Left lung (tissue), 10 donors: ENCODE results near the gene PRR33. TPM values are rescaled to one million over a fixed set of nuclear protein-coding genes. Genes with fewer than 3 reads are reported as not detected.
A peak's percentile ranks its signal among the peaks of the same experiment; 100 is the strongest.

Experiments used
- ATAC-seq: fragments of 200-7000 bp; cut with Tn5 transposase; one replicate; pipeline ENCODE4 v1.9.1; 2020; ENCODE audit warnings: moderate library complexity
- DNase-seq, 4 donors: peaks; one replicate each; pipeline ENCODE4 v3.0.0-alpha.2; 2013 to 2020
- H3K27ac ChIP-seq, 2 donors: fragments of 200-600 bp; sonication (generic) in 1 of 2; one replicate each; pipeline versions ENCODE4 v1.5.0 to v1.8.0; 2020 to 2021
- H3K27me3 ChIP-seq, 2 donors: fragments of 200-600 bp; sonication (generic) in 1 of 2; one replicate each; pipeline versions ENCODE4 v1.5.0 to v1.8.0; 2020 to 2021
- H3K36me3 ChIP-seq, 2 donors: fragments of 200-600 bp; sonication (generic) in 1 of 2; one replicate each; pipeline versions ENCODE4 v1.5.0 to v1.8.0; 2020 to 2021
- H3K4me1 ChIP-seq, 2 donors: fragments of 200-600 bp; one replicate each; pipeline ENCODE4 v1.8.0; 2021
- H3K4me3 ChIP-seq, 2 donors: fragments of 200-600 bp; sonication (generic) in 1 of 2; one replicate each; pipeline versions ENCODE4 v1.5.0 to v1.8.0; 2020 to 2021; ENCODE audit warnings: mild to moderate bottlenecking in 1 of 2
- H3K9me3 ChIP-seq, 2 donors: fragments of 200-600 bp; sonication (generic) in 1 of 2; one replicate each; pipeline versions ENCODE4 v1.5.0 to v1.8.0; 2020 to 2021
- CTCF ChIP-seq, 2 donors: fragments of 200-600 bp; sonication (generic) in 1 of 2; IDR thresholded peaks; one replicate each; pipeline versions ENCODE4 v1.5.0 to v1.8.0; 2021; ENCODE audit warnings: antibody characterized with exemption in 2 of 2
- intact Hi-C, 2 donors: fragments of 100-400 bp; cut with DNase I; formaldehyde crosslinking; loops; one replicate each; pipeline versions ENCODE4 v1.11.2 to v1.14.2; 2022
- polyA plus RNA-seq, 6 donors: library from polyadenylated mRNA; unstranded; fragments of 120-200 nt; gene quantifications; one replicate each; pipeline ENCODE4 v1.2.1, GENCODE V29; 2013; ENCODE audit not compliant: insufficient read length in 6 of 6
- total RNA-seq, 2 donors: library from RNA; stranded (reverse); fragmentation: NEBNext Ultra II Directional; extraction: Animal tissue kit (Norgen Biotek cat#: 25700); gene quantifications; one replicate each; pipeline ENCODE4 v1.2.1, GENCODE V29; 2021
- donor health status: DM: no; HTN: yes; CAD: no.
- donor health status: DM: no; HTN: no; CAD: no.

The PRR33 gene
- total and polyA plus RNA-seq, 8 donors, result 0.05 to 0.15 (median 0.11) TPM; not detected in 2

- H3K4me1 ChIP-seq, result peaks cover 0 to 89% of the 10 kb centered on the region in 2 donors
- DNase-seq (peak in 1 of 4 donors; percentile 66), ATAC-seq (no peak)
- TF ChIP-seq CTCF (IDR thresholded peaks at IDR 0.05), result no peak
- peak overlapping the region; percentile 72 to 97 for H3K27ac ChIP-seq
- H3K36me3 ChIP-seq, result no peaks in the 10 kb centered on the region
- intact Hi-C loops, result no loop called here
- H3K9me3 ChIP-seq, result no peaks in the 10 kb centered on the region
- no peaks in the 10 kb centered on the region for H3K27me3 ChIP-seq
- H3K4me3 ChIP-seq, result no peak overlapping the region
Measured at GRCh38 chr11:1851468-1852180, 40.1 kb downstream of the PRR33 start.

- intact Hi-C loops, result no loop called here
- Histone ChIP-seq H3K4me1 (peaks cover 13 to 85% of the 10 kb centered on the region in 2 donors), H3K27ac (peak overlapping the region in 1 of 2 donors; percentile 97), H3K4me3 (no peak overlapping the region), H3K36me3 (no peaks in the 10 kb centered on the region), H3K27me3 (no peaks in the 10 kb centered on the region), H3K9me3 (no peaks in the 10 kb centered on the region)
- DNase-seq (peak in 1 of 4 donors; percentile 44), ATAC-seq (no peak)
- TF ChIP-seq CTCF (IDR thresholded peaks at IDR 0.05), result no peak
Measured at GRCh38 chr11:1848640-1849430, 42.9 kb downstream of the PRR33 start.

GRCh38 chr11:1847926-1848639 is 43.6 kb downstream of the PRR33 start:
- intact Hi-C loops, result no loop called here

GRCh38 chr11:1847006-1847735 is 44.5 kb downstream of the PRR33 start:
- H3K27me3 ChIP-seq, result no peaks in the 10 kb centered on the region
- ATAC-seq (no peak), DNase-seq (peak in 1 of 4 donors; percentile 76)
- no peak overlapping the region for H3K4me3 ChIP-seq
- intact Hi-C loops, result no loop called here
- no peaks in the 10 kb centered on the region for H3K9me3 ChIP-seq
- peaks cover 13 to 82% of the 10 kb centered on the region in 2 donors for H3K4me1 ChIP-seq
- TF ChIP-seq CTCF (IDR thresholded peaks at IDR 0.05), result no peak
- no peak overlapping the region for H3K27ac ChIP-seq
- H3K36me3 ChIP-seq, result no peaks in the 10 kb centered on the region

More at GRCh38 chr11:1847926-1848639, 43.6 kb downstream of the PRR33 start:
- no peaks in the 10 kb centered on the region for H3K27me3 ChIP-seq
- H3K9me3 ChIP-seq, result no peaks in the 10 kb centered on the region
- peak overlapping the region in 1 of 2 donors; percentile 97 for H3K27ac ChIP-seq
- TF ChIP-seq CTCF (IDR thresholded peaks at IDR 0.05), result no peak
- no peaks in the 10 kb centered on the region for H3K36me3 ChIP-seq
- DNase-seq (peak in 1 of 4 donors; percentile 62), ATAC-seq (no peak)
- peaks cover 13 to 86% of the 10 kb centered on the region in 2 donors for H3K4me1 ChIP-seq
- H3K4me3 ChIP-seq, result no peak overlapping the region
